GM18951 (cell line): ENCODE data around the gene UHRF2.
A peak's percentile ranks its signal among the peaks of the same experiment; 100 is the strongest.
"Not testable (repeated sequence)": the region's sequence is repeated elsewhere in the genome, so short reads cannot be mapped to it uniquely, and the experiment has no call there.

ENCODE experiments used
- POLR2A ChIP-seq: IDR thresholded peaks from 4 replicates; pipeline ENCODE4 v1.6.1; 2011; ENCODE audit warnings: mild to moderate bottlenecking; ENCODE audit not compliant: insufficient read length, insufficient read depth; ENCODE audit errors: extremely low read depth
- in situ Hi-C: fragments of 300-500 bp; cut with MboI; formaldehyde crosslinking; loops from one replicate; pipeline ENCODE4 v1.12.0; 2022; ENCODE audit warnings: low sequenced_read_pairs, mixed read lengths, inconsistent platforms; ENCODE audit not compliant: unreplicated experiment

UHRF2 gene, protein sequence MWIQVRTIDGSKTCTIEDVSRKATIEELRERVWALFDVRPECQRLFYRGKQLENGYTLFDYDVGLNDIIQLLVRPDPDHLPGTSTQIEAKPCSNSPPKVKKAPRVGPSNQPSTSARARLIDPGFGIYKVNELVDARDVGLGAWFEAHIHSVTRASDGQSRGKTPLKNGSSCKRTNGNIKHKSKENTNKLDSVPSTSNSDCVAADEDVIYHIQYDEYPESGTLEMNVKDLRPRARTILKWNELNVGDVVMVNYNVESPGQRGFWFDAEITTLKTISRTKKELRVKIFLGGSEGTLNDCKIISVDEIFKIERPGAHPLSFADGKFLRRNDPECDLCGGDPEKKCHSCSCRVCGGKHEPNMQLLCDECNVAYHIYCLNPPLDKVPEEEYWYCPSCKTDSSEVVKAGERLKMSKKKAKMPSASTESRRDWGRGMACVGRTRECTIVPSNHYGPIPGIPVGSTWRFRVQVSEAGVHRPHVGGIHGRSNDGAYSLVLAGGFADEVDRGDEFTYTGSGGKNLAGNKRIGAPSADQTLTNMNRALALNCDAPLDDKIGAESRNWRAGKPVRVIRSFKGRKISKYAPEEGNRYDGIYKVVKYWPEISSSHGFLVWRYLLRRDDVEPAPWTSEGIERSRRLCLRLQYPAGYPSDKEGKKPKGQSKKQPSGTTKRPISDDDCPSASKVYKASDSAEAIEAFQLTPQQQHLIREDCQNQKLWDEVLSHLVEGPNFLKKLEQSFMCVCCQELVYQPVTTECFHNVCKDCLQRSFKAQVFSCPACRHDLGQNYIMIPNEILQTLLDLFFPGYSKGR

DNA sequence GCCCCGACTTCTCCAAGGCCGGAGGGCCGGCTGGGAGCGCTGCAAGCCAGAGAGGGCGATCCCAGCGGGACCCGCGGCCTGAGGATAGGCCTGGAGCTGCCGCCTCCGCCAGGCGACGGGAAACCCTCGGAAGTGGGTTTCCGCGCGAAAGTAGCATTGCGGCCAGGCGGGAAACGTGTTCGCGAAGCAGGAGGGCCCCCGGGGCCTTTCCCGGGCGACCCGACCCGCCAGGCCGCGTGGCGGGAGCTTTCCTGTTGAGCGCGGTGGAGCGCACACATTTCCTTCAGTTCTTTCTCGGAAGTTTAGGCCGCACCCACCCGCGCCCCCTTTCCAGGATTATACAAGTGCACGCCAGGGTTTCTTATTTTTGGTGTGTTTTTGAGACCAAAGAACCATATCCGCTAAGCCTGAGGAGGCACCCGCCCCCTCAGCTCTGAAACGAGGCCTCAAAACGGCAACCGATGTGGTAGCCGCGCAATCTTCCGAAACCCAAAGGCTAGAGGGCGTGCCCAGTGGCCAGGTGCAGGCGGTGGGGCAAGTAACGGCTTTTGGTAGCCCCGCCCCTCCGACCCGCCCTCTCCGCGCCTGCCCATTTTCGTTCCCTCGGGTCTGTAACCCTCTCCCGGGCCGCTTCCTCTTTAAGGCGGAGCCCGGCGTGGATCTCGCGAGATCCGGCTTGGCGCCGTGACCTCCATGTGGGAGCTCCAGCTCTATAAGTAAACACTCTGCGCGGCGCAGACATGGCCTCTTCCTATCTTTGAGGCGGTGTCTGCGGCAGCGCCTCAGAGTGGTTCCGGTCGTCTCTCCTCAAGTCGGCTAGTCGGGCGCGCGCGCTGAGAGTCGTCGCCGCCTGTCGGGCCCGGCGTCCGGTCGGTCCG lies at the start of gene UHRF2:
Gene UHRF2 (plus strand): TSS at position 713 of the 878 bp plus-strand sequence. CDS start 292 bp downstream, outside the sequence.
- in situ Hi-C loops = no loop called here

DNA sequence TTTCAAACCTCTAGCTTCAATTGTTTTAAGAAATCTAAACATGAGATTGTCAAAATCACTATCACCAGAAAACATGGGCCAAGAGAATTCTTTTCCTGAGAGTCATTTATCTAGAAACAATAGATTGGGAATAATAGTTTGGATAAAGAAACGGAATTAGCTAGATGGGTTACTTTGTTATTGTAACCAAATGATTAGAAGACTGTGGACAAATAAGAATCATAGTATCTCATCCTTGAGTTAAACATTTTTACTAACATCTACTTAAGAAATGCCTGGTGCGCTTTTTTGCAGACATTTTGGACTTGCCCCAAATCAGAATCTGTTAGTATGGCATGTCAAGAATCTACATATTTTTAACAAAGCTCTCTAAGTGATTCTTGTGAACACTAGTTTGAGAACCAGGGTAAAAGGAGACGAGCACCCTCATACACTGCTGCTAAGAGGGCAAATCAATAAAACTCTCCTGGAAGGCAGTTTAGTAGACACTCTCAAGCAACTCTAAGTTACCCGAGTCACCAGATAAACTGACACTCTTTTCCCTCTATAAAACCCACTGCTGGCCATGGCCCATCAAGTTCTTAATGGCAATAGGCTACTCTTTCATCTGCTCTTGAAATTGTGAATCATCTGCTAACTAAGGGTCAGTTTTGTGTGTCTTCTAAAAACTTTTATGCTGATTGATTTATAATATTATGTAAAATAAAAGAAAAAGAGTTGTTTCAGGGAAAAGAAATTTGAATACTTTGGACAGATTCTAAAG lies 45.7 kb upstream of the UHRF2 start:
- no peak for TF ChIP-seq POLR2A
- in situ Hi-C loops = loop anchor here (25.0 kb wide), 1 partner anchor 120 kb away; no protein-coding TSS in a partner anchor

More for the DNA sequence above, at the start of gene UHRF2:
- TF ChIP-seq POLR2A = peak; percentile 96

GRCh38 chr9:6368831-6369230 lies 44.2 kb upstream of the UHRF2 start:
- in situ Hi-C loops = loop anchor here (25.0 kb wide), 1 partner anchor 118 kb away; no protein-coding TSS in a partner anchor
- TF ChIP-seq POLR2A = no peak

- in situ Hi-C loops = not testable (repeated sequence)
Observed at GRCh38 chr9:6381477-6382012, 31.5 kb upstream of the UHRF2 start.

DNA sequence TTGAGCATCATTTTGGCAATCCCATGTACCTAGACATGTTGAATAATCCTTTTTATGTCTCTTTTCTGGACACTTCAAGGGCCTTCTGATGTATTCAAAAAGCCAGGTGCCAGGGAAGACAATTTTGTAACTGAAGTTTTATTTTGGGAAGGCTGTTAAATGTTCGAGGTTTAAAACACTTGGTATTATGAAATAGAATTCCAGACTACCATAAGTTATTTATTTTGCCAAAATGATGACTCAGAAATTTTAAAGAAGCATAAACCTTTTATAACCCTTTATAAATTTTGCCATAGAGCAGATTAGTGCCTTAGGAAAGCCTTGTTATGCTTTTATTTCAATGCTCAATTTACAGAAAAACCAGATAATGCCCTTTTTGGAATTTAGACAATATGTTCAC lies 30.3 kb upstream of the UHRF2 start:
- TF ChIP-seq POLR2A = no peak
- in situ Hi-C loops = no loop called here

DNA sequence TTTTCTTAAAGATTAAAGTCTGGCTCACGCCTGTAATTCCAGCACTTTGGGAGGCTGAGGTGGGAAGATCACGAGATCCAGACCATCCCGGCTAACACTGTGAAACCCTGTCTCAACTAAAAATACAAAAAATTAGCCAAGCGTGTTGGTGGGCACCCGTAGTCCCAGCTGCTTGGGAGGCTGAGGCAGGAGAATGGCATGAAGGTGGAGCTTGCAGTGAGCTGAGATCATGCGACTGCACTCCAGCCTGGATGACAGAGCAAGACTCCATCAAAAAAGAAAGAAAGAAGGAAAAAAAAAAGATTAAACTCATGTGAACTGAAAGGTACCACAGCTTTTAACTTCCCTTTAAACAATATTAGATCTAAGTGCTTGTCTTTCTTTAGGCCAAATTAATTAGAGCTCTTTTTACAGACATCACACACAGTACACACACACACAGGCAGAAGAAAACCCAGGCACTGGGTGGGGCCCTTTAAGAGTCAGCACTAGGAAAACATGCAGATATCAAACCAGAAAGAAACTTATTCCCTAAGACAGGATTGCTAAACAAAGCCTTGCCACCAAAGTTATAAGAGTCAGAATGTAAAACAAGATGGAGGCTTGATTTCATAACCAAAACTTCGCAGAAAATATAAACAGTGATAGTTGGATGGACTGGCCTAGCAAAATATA lies 29.3 kb upstream of the UHRF2 start:
- no peak for TF ChIP-seq POLR2A
- in situ Hi-C loops = no loop called here

GRCh38 chr9:6384732-6385131 lies 28.3 kb upstream of the UHRF2 start:
- in situ Hi-C loops = no loop called here
- TF ChIP-seq POLR2A = no peak

DNA sequence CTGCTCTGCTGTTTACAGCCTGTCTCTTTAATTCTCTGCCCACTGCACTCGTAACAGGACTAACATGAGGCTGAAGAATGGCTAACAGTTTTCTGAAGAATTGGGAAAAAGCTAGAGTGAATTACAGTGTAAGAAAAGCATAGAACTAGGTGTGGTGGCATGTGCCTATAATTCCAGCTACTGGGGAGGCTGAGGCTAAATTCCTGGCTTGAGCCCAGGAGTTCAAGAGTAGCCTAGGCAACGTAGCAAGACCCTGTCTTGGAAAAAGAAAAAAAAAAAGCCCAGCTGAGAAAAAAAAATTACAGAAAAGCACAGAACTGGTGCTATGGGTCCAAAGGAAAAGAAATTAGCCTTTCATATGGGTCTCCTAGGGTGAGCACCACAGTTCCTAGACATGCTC lies 13.9 kb upstream of the UHRF2 start:
- in situ Hi-C loops = no loop called here
- no peak for TF ChIP-seq POLR2A

- no peak for TF ChIP-seq POLR2A
- in situ Hi-C loops = no loop called here
Observed at GRCh38 chr9:6405371-6405770, 7.6 kb upstream of the UHRF2 start.

DNA sequence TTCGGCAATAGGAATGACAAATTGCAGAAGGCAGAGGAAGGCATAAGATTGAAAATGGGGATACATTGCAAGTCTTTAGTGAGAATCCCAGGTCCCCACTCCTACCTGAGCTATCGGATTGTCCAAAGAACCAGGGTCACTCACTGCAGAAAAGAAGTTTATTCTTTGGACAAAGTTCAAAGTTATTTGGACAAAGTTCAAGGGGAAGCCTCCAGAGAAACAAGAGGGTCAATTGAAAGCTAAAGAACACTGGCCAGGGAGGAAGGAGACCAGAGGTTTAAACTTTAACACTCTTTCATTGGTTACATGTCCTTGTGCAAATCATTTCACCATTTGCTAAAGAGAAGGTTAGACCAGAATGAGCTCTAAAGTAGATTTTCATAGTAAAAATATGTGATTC lies 5.2 kb upstream of the UHRF2 start:
- TF ChIP-seq POLR2A = no peak
- in situ Hi-C loops = no loop called here

DNA sequence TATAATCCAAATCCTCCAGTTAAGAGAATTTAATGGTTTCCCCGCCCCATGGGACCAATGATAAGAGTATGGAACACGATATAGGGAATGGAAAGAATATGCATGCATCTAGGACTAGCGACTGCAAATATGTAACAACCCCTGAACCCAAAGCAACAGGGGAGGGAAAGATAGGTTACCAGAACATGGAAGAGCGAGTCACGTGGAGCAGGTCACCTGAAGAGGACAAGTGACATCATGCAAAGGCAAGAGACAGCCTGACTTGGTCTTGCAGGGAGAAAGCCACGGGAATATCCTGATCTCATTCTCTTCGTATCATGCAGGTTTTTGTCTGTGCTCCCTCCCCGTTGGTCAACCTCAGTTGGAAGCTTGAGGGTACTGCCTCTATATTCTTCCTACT lies 4.7 kb upstream of the UHRF2 start:
- no peak for TF ChIP-seq POLR2A

GRCh38 chr9:6409811-6410210 lies 3.2 kb upstream of the UHRF2 start:
- in situ Hi-C loops = no loop called here

More for the DNA sequence above, 4.7 kb upstream of the UHRF2 start:
- in situ Hi-C loops = no loop called here

GRCh38 chr9:6410633-6411032 lies 2.4 kb upstream of the UHRF2 start:
- in situ Hi-C loops = no loop called here
- no peak for TF ChIP-seq POLR2A

More at GRCh38 chr9:6409811-6410210, 3.2 kb upstream of the UHRF2 start:
- TF ChIP-seq POLR2A = no peak
